CD4-positive, CD25-positive, alpha-beta regulatory T cell (primary cell): ENCODE results near the gene INPP4B. TPM values are rescaled to one million over a fixed set of nuclear protein-coding genes. Genes with fewer than 3 reads are reported as not detected.

ENCODE experiments used
- ATAC-seq, 2 donors: fragments of 150-1000 bp; cut with Tn5 transposase; one replicate each; pipeline ENCODE4 v1.10.0; 2021; ENCODE audit warnings: low read depth in 2 of 2, moderate number of reproducible peaks in 2 of 2, moderate library complexity in 1 of 2
- DNase-seq, 3 donors: peaks; one replicate each; pipeline versions ENCODE4 v3.0.0 to v3.0.0-alpha.2; 2012 to 2022; ENCODE audit warnings: mixed read lengths in 1 of 3
- H3K27ac ChIP-seq: one replicate; pipeline ENCODE4 v1.7.0; 2013; ENCODE audit warnings: mild to moderate bottlenecking, low read length; ENCODE audit not compliant: insufficient read depth, poor library complexity, severe bottlenecking
- H3K27me3 ChIP-seq: one replicate; pipeline ENCODE4 v1.7.0; 2013; ENCODE audit warnings: low read length; ENCODE audit not compliant: control insufficient read depth, insufficient read depth
- H3K36me3 ChIP-seq: one replicate; pipeline ENCODE4 v1.7.0; 2013; ENCODE audit warnings: mild to moderate bottlenecking, low read length, moderate library complexity; ENCODE audit not compliant: control insufficient read depth, insufficient read depth
- H3K4me1 ChIP-seq: 2 replicates; pipeline ENCODE4 v1.7.0; 2013; ENCODE audit warnings: mild to moderate bottlenecking, low read length; ENCODE audit not compliant: insufficient read depth, control insufficient read depth, poor library complexity, severe bottlenecking
- H3K4me3 ChIP-seq: one replicate; pipeline ENCODE4 v1.7.0; 2013; ENCODE audit warnings: low read depth, mild to moderate bottlenecking, low read length, moderate library complexity
- H3K9me3 ChIP-seq, 2 experiments: 1 replicate in 1 of 2; 2 replicates in 1 of 2; pipeline ENCODE4 v1.7.0; 2013; ENCODE audit warnings: low read length in 2 of 2, mild to moderate bottlenecking in 1 of 2, moderate library complexity in 1 of 2; ENCODE audit not compliant: control insufficient read depth in 2 of 2
- H3K27ac Mint-ChIP-seq, 3 donors: one replicate each; pipeline ENCODE4 v1.8.0; 2020 to 2022; ENCODE audit warnings: mild to moderate bottlenecking in 3 of 3, mixed read lengths in 3 of 3, moderate library complexity in 2 of 3
- H3K27me3 Mint-ChIP-seq: one replicate; pipeline ENCODE4 v1.8.0; 2022; ENCODE audit warnings: mild to moderate bottlenecking, mixed read lengths
- H3K36me3 Mint-ChIP-seq: one replicate; pipeline ENCODE4 v1.8.0; 2020; ENCODE audit warnings: mixed read lengths
- H3K4me1 Mint-ChIP-seq, 4 donors: one replicate each; pipeline ENCODE4 v1.8.0; 2020 to 2022; ENCODE audit warnings: mixed read lengths in 4 of 4, mild to moderate bottlenecking in 1 of 4
- H3K4me3 Mint-ChIP-seq, 4 donors: one replicate each; pipeline ENCODE4 v1.8.0; 2020 to 2022; ENCODE audit warnings: mild to moderate bottlenecking in 4 of 4, mixed read lengths in 4 of 4, moderate library complexity in 3 of 4
- H3K9me3 Mint-ChIP-seq, 7 donors: one replicate each; pipeline ENCODE4 v1.8.0; 2020 to 2022; ENCODE audit warnings: mixed read lengths in 7 of 7, mild to moderate bottlenecking in 3 of 7, moderate library complexity in 2 of 7
- polyA plus RNA-seq, 4 donors: library from polyadenylated mRNA; unstranded; fragments of 300-500 nt; fragmentation: Illumina TruSeq; gene quantifications; one replicate each; pipeline ENCODE4 v1.2.3, GENCODE V29; 2021
- total RNA-seq: library from RNA; stranded (reverse); gene quantifications from one replicate; pipeline ENCODE4 v1.2.3, GENCODE V29; 2022

INPP4B gene
- total and polyA plus RNA-seq, 5 donors from 2014 or later: 37.6 to 89.4 (median 44.6) TPM

- H3K27ac ChIP-seq: no peak overlapping the region
- H3K27me3 Mint-ChIP-seq: no peaks in the 10 kb centered on the region
Measured at GRCh38 chr4:142465526-142465925, 380.6 kb downstream of the INPP4B start.

GRCh38 chr4:142463206-142463605 lies 382.9 kb downstream of the INPP4B start:
- no peaks in the 10 kb centered on the region for H3K27me3 Mint-ChIP-seq
- Histone ChIP-seq H3K4me3 (no peak overlapping the region), H3K27ac (no peak overlapping the region), H3K36me3 (no peaks in the 10 kb centered on the region), H3K27me3 (no peaks in the 10 kb centered on the region), H3K9me3 (no peaks in the 10 kb centered on the region), H3K4me1 (no peaks in the 10 kb centered on the region)
- H3K36me3 Mint-ChIP-seq: peaks cover 5% of the 10 kb centered on the region
- H3K4me1 Mint-ChIP-seq: peaks cover 0 to 16% (median under 1%) of the 10 kb centered on the region in 4 donors
- ATAC-seq: no peak
- no peak overlapping the region for H3K4me3 Mint-ChIP-seq
- H3K9me3 Mint-ChIP-seq: peaks cover 0 to 9% (median 0%) of the 10 kb centered on the region in 7 donors
- H3K27ac Mint-ChIP-seq: no peak overlapping the region
- no peak for DNase-seq

More at GRCh38 chr4:142465526-142465925, 380.6 kb downstream of the INPP4B start:
- Histone ChIP-seq H3K4me3 (no peak overlapping the region), H3K9me3 (no peaks in the 10 kb centered on the region), H3K27me3 (no peaks in the 10 kb centered on the region), H3K4me1 (no peaks in the 10 kb centered on the region), H3K36me3 (no peaks in the 10 kb centered on the region)
- Mint-ChIP-seq H3K36me3 (peaks cover 5% of the 10 kb centered on the region), H3K4me1 (peaks cover 0 to 10% (median under 1%) of the 10 kb centered on the region in 4 donors), H3K9me3 (peaks cover 0 to 9% (median 0%) of the 10 kb centered on the region in 7 donors), H3K4me3 (no peak overlapping the region), H3K27ac (no peak overlapping the region)
- ATAC-seq (no peak), DNase-seq (no peak)

GRCh38 chr4:142452161-142452855 lies 393.8 kb downstream of the INPP4B start:
- Histone ChIP-seq H3K36me3 (no peaks in the 10 kb centered on the region), H3K4me1 (no peaks in the 10 kb centered on the region), H3K4me3 (no peak overlapping the region), H3K27ac (no peak overlapping the region), H3K9me3 (no peaks in the 10 kb centered on the region), H3K27me3 (no peaks in the 10 kb centered on the region)
- H3K27ac Mint-ChIP-seq: no peak overlapping the region
- H3K9me3 Mint-ChIP-seq: peaks cover 0 to 11% (median 3%) of the 10 kb centered on the region in 7 donors
- peaks cover 0 to 7% (median 4%) of the 10 kb centered on the region in 4 donors for H3K4me1 Mint-ChIP-seq
- DNase-seq (no peak), ATAC-seq (no peak)
- H3K36me3 Mint-ChIP-seq: no peaks in the 10 kb centered on the region
- no peak overlapping the region for H3K4me3 Mint-ChIP-seq
- H3K27me3 Mint-ChIP-seq: no peaks in the 10 kb centered on the region

GRCh38 chr4:142449771-142450373 lies 396.2 kb downstream of the INPP4B start:
- ATAC-seq (no peak), DNase-seq (no peak)
- Mint-ChIP-seq H3K36me3 (no peaks in the 10 kb centered on the region), H3K4me1 (peaks cover 0 to 16% (median 10%) of the 10 kb centered on the region in 4 donors), H3K4me3 (no peak overlapping the region), H3K27me3 (no peaks in the 10 kb centered on the region), H3K27ac (peak overlapping the region in 1 of 3 donors; percentile 16), H3K9me3 (no peaks in the 10 kb centered on the region)
- Histone ChIP-seq H3K4me3 (no peak overlapping the region), H3K36me3 (no peaks in the 10 kb centered on the region), H3K27me3 (no peaks in the 10 kb centered on the region), H3K27ac (no peak overlapping the region), H3K9me3 (no peaks in the 10 kb centered on the region), H3K4me1 (no peaks in the 10 kb centered on the region)

- Mint-ChIP-seq H3K4me3 (no peak overlapping the region), H3K4me1 (peaks cover 4 to 19% (median 6%) of the 10 kb centered on the region in 4 donors), H3K9me3 (peaks cover 0 to 5% (median 0%) of the 10 kb centered on the region in 7 donors), H3K27me3 (no peaks in the 10 kb centered on the region), H3K27ac (no peak overlapping the region), H3K36me3 (peaks cover 3% of the 10 kb centered on the region)
- Histone ChIP-seq H3K27ac (no peak overlapping the region), H3K4me3 (no peak overlapping the region), H3K36me3 (no peaks in the 10 kb centered on the region), H3K4me1 (no peaks in the 10 kb centered on the region), H3K27me3 (no peaks in the 10 kb centered on the region), H3K9me3 (no peaks in the 10 kb centered on the region)
- DNase-seq: no peak
- ATAC-seq: no peak
Measured at GRCh38 chr4:142447009-142447408, 399.1 kb downstream of the INPP4B start.

- H3K27me3 ChIP-seq: no peaks in the 10 kb centered on the region
- Mint-ChIP-seq H3K36me3 (peaks cover 3% of the 10 kb centered on the region), H3K27ac (peak overlapping the region in 1 of 3 donors; percentile 17), H3K4me1 (peaks cover 4 to 19% (median 14%) of the 10 kb centered on the region in 4 donors), H3K4me3 (no peak overlapping the region), H3K9me3 (peaks cover 0 to 5% (median 1%) of the 10 kb centered on the region in 7 donors), H3K27me3 (no peaks in the 10 kb centered on the region)
- no peak for ATAC-seq
- no peaks in the 10 kb centered on the region for H3K36me3 ChIP-seq
- H3K4me1 ChIP-seq: no peaks in the 10 kb centered on the region
- no peaks in the 10 kb centered on the region for H3K9me3 ChIP-seq
- H3K27ac ChIP-seq: no peak overlapping the region
- no peak overlapping the region for H3K4me3 ChIP-seq
- peak in 2 of 3 donors; percentile 4 to 15 for DNase-seq
Measured at GRCh38 chr4:142443469-142443868, 402.6 kb downstream of the INPP4B start.

- H3K4me3 ChIP-seq: no peak overlapping the region
- Mint-ChIP-seq H3K36me3 (peaks cover 10% of the 10 kb centered on the region), H3K4me3 (no peak overlapping the region), H3K4me1 (peaks cover 0 to 19% (median 11%) of the 10 kb centered on the region in 4 donors), H3K27me3 (no peaks in the 10 kb centered on the region), H3K27ac (peak overlapping the region in 1 of 3 donors; percentile 6), H3K9me3 (peaks cover 0 to 14% (median 4%) of the 10 kb centered on the region in 7 donors)
- no peaks in the 10 kb centered on the region for H3K4me1 ChIP-seq
- DNase-seq: no peak
- no peaks in the 10 kb centered on the region for H3K9me3 ChIP-seq
- ATAC-seq: no peak
- H3K27me3 ChIP-seq: no peaks in the 10 kb centered on the region
- no peak overlapping the region for H3K27ac ChIP-seq
- no peaks in the 10 kb centered on the region for H3K36me3 ChIP-seq
Measured at GRCh38 chr4:142440093-142440492, 406.0 kb downstream of the INPP4B start.
